CD4-positive, alpha-beta T cell (primary cell): ENCODE data around the gene RAD51B. TPM values are rescaled to one million over a fixed set of nuclear protein-coding genes. Genes with fewer than 3 reads are reported as not detected.

Experiments used
- ATAC-seq: fragments of 200-7000 bp; cut with Tn5 transposase; one replicate; pipeline ENCODE4 v1.10.0; 2022; ENCODE audit warnings: mild to moderate bottlenecking; ENCODE audit not compliant: poor library complexity
- CTCF ChIA-PET: fragments of 350-600 bp; sonication (Branson Sonifier 250); formaldehyde crosslinking; loops from one replicate; lab custom pipeline; 2021; ENCODE audit warnings: antibody characterized with exemption, inconsistent platforms; lab: Charles Lee
- POLR2A ChIA-PET: fragments of 350-600 bp; sonication (Branson Sonifier 250); formaldehyde crosslinking; loops from one replicate; lab custom pipeline; 2021; ENCODE audit warnings: antibody characterized with exemption, inconsistent platforms; lab: Charles Lee
- DNase-seq, 14 experiments: peaks; one replicate each; pipeline ENCODE4 v3.0.0-alpha.2; 2013 to 2020; ENCODE audit warnings: mixed read lengths in 2 of 14
- H3K27ac ChIP-seq, 2 donors: one replicate each; pipeline versions ENCODE4 v1.5.1 to v1.7.0; 2013; ENCODE audit warnings: low read length in 2 of 2, low read depth in 1 of 2, mild to moderate bottlenecking in 1 of 2
- H3K27me3 ChIP-seq, 2 experiments: 1 replicate in 1 of 2; 2 replicates in 1 of 2; pipeline versions ENCODE4 v1.6.1 to v1.7.0; 2013; ENCODE audit warnings: low read length in 2 of 2, control low read depth in 1 of 2, mild to moderate bottlenecking in 1 of 2, moderate library complexity in 1 of 2; ENCODE audit not compliant: insufficient read depth in 2 of 2, control insufficient read depth in 1 of 2
- H3K36me3 ChIP-seq: one replicate; pipeline ENCODE4 v1.6.1; 2013; ENCODE audit warnings: low read length, control low read depth; ENCODE audit not compliant: insufficient read depth
- H3K4me1 ChIP-seq: one replicate; pipeline ENCODE4 v1.6.1; 2013; ENCODE audit warnings: low read length, control low read depth; ENCODE audit not compliant: insufficient read depth
- H3K4me3 ChIP-seq: one replicate; pipeline ENCODE4 v1.5.1; 2013; ENCODE audit warnings: mild to moderate bottlenecking, low read length, moderate library complexity
- H3K9me3 ChIP-seq, 2 experiments: 1 replicate in 1 of 2; 2 replicates in 1 of 2; pipeline versions ENCODE4 v1.6.1 to v1.7.0; 2013; ENCODE audit warnings: low read length in 2 of 2, mild to moderate bottlenecking in 2 of 2, control low read depth in 1 of 2, moderate library complexity in 1 of 2; ENCODE audit not compliant: control insufficient read depth in 1 of 2, insufficient read depth in 1 of 2
- H3K27ac Mint-ChIP-seq: one replicate; pipeline ENCODE4 v1.8.0; 2020; ENCODE audit warnings: mixed read lengths
- H3K27me3 Mint-ChIP-seq: one replicate; pipeline ENCODE4 v1.8.0; 2021; ENCODE audit warnings: mixed read lengths
- H3K36me3 Mint-ChIP-seq: one replicate; pipeline ENCODE4 v1.8.0; 2021; ENCODE audit warnings: low read depth, mixed read lengths
- H3K4me1 Mint-ChIP-seq: one replicate; pipeline ENCODE4 v1.8.0; 2021; ENCODE audit warnings: low read depth, mixed read lengths
- H3K4me3 Mint-ChIP-seq: one replicate; pipeline ENCODE4 v1.8.0; 2020; ENCODE audit warnings: mild to moderate bottlenecking, mixed read lengths
- H3K9me3 Mint-ChIP-seq: one replicate; pipeline ENCODE4 v1.8.0; 2020; ENCODE audit warnings: mixed read lengths
- intact Hi-C, 2 experiments: fragments of 100-400 bp; cut with DNase I in 1 of 2; cut with micrococcal nuclease in 1 of 2; formaldehyde crosslinking; loops; one replicate each; pipeline versions ENCODE4 v1.15.1 to v1.9.0; 2023 to 2025; cut with DNase I, micrococcal nuclease
- total RNA-seq, 174 experiments: library from RNA in 2 of 174; stranded (reverse) in 2 of 174; gene quantifications; one replicate each; pipeline ENCODE4 v1.2.3 and lab custom pipeline; 2021 to 2026
- TF ChIP-seq, protein P1 (sequence below): fragments of 200-600 bp; IDR thresholded peaks from one replicate; pipeline ENCODE4 v1.8.0; 2022; ENCODE audit warnings: antibody characterized with exemption, mild to moderate bottlenecking

The RAD51B gene
- total RNA-seq, 2 experiments from 2014 or later = 18.4 to 20.0 TPM

DNA sequence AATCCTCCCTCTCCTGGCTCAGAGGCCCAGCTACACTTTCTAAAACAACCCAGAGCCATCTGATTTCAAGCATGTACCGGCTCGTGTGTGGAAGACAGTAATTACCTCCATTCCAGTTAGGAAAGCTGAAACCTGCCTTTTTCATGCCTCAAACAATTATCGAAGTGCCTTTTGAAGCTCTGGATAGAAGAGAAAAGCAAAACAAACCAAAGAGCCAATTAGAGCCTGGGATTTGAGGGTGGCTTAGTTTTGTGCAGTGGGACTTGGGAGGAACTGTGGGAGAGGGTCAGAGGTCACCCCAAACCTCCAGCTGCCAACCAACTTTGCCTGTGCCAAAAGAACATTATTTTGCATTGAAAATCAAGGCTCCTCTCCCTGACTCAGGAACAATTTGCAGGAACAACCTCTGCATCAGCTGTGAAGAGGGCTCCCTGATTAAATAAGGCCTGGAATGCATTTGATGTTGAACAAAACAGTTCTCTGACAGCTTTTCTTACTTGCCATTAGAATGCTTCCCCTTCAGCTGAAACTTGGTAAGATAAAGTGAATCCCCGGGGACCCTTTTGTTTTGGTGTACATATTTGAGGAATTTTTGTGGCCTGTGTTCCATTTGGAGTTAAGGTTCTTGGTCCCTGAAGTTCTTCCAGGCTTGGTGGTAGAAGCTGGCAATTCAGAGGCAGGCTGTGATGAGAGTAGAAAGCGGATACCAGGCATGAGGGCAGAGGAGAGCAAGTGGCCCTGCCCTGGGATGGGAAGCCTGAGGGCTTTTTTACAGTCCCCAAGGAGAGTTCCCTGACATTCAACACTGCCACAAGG is 703.1 kb downstream of the RAD51B start:
- no peaks in the 10 kb centered on the region for H3K36me3 ChIP-seq
- H3K4me1 Mint-ChIP-seq = peaks cover 31% of the 10 kb centered on the region
- no peaks in the 10 kb centered on the region for H3K9me3 ChIP-seq
- H3K36me3 Mint-ChIP-seq = no peaks in the 10 kb centered on the region
- H3K27ac Mint-ChIP-seq = no peak overlapping the region
- no peak overlapping the region for H3K4me3 Mint-ChIP-seq
- H3K27me3 Mint-ChIP-seq = no peaks in the 10 kb centered on the region
- ATAC-seq (no peak), DNase-seq (no peak)
- H3K4me1 ChIP-seq = peaks cover 5% of the 10 kb centered on the region
- ChIA-PET POLR2A (interaction anchor here (1.5 to 1.6 kb wide), 3 partner anchors 16 to 39 kb away, joined by 4 to 9 read pairs (median 4); no protein-coding TSS in a partner anchor), CTCF (interaction anchor here (1.1 kb wide), 1 partner anchor 31 kb away, joined by 3 read pairs; no protein-coding TSS in a partner anchor)
- no peaks in the 10 kb centered on the region for H3K27me3 ChIP-seq
- TF ChIP-seq, protein P1, sequence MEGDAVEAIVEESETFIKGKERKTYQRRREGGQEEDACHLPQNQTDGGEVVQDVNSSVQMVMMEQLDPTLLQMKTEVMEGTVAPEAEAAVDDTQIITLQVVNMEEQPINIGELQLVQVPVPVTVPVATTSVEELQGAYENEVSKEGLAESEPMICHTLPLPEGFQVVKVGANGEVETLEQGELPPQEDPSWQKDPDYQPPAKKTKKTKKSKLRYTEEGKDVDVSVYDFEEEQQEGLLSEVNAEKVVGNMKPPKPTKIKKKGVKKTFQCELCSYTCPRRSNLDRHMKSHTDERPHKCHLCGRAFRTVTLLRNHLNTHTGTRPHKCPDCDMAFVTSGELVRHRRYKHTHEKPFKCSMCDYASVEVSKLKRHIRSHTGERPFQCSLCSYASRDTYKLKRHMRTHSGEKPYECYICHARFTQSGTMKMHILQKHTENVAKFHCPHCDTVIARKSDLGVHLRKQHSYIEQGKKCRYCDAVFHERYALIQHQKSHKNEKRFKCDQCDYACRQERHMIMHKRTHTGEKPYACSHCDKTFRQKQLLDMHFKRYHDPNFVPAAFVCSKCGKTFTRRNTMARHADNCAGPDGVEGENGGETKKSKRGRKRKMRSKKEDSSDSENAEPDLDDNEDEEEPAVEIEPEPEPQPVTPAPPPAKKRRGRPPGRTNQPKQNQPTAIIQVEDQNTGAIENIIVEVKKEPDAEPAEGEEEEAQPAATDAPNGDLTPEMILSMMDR = no peak
- H3K9me3 Mint-ChIP-seq = no peaks in the 10 kb centered on the region
- H3K27ac ChIP-seq = no peak overlapping the region
- intact Hi-C loops = no loop called here
- H3K4me3 ChIP-seq = no peak overlapping the region

GRCh38 chr14:68523326-68523610 is 703.7 kb downstream of the RAD51B start:
- H3K4me3 ChIP-seq = no peak overlapping the region
- peaks cover under 1% of the 10 kb centered on the region for H3K4me1 ChIP-seq
- Mint-ChIP-seq H3K9me3 (no peaks in the 10 kb centered on the region), H3K36me3 (no peaks in the 10 kb centered on the region), H3K27ac (no peak overlapping the region), H3K27me3 (no peaks in the 10 kb centered on the region), H3K4me3 (no peak overlapping the region), H3K4me1 (peaks cover 27% of the 10 kb centered on the region)
- no peaks in the 10 kb centered on the region for H3K36me3 ChIP-seq
- DNase-seq (no peak), ATAC-seq (no peak)
- TF ChIP-seq, protein P1 = no peak
- no peaks in the 10 kb centered on the region for H3K27me3 ChIP-seq
- H3K27ac ChIP-seq = no peak overlapping the region
- CTCF ChIA-PET = no interaction called here
- no peaks in the 10 kb centered on the region for H3K9me3 ChIP-seq
- POLR2A ChIA-PET = interaction anchor here (1.5 kb wide), 1 partner anchor 17 kb away, joined by 4 read pairs; no protein-coding TSS in a partner anchor
- intact Hi-C loops = no loop called here

DNA sequence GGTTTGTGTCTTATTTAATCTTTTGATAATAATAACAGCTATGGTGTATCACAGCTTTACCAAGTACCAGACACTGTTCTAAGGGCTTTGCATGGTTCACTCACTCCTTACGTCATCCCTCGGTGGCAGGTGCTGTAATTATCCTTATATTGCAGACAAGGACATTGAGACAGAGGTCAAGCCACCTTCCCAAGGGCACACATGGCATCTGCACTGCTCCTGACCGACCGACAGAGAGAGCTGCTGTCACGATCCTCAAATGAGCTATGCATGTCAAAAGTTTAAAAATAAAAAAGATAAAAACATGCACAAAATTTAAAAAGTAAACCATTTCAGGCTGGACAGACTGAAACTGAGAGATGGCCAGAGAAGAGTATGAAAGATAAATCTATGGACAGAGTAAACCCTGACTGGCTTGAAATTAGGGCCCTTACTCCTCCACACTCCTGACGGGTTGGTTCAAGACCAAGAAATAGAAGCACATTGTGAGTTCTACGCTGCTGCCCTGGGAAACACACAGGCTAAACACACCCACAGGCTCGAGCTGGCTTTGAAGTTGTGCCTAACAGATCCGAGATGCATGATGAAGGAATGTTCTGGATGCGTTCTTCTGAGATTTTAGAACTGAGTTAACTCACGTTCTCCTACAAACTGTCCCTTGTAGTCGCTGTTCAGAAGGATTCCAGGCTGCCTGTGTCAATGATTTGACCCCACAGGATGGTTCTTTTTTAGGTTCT is 704.6 kb downstream of the RAD51B start:
- H3K27me3 Mint-ChIP-seq = no peaks in the 10 kb centered on the region
- H3K27me3 ChIP-seq = no peaks in the 10 kb centered on the region
- CTCF ChIA-PET = no interaction called here

More for the DNA sequence above, 704.6 kb downstream of the RAD51B start:
- H3K4me3 ChIP-seq = no peak overlapping the region
- no peaks in the 10 kb centered on the region for H3K4me1 ChIP-seq
- Mint-ChIP-seq H3K9me3 (no peaks in the 10 kb centered on the region), H3K36me3 (no peaks in the 10 kb centered on the region), H3K27ac (no peak overlapping the region), H3K4me1 (peaks cover 19% of the 10 kb centered on the region), H3K4me3 (no peak overlapping the region)
- ATAC-seq (no peak), DNase-seq (no peak)
- TF ChIP-seq, protein P1 = no peak
- H3K27ac ChIP-seq = no peak overlapping the region
- H3K9me3 ChIP-seq = peaks cover 0 to 2% of the 10 kb centered on the region in 2 experiments
- POLR2A ChIA-PET = interaction anchor here (1.5 kb wide), 1 partner anchor 17 kb away, joined by 4 read pairs; no protein-coding TSS in a partner anchor
- no peaks in the 10 kb centered on the region for H3K36me3 ChIP-seq
- intact Hi-C loops = no loop called here
